Suprapubic skin (tissue), 4 donors: Measurements from ENCODE around the gene CHCHD5. TPM values are rescaled to one million over a fixed set of nuclear protein-coding genes. Genes with fewer than 3 reads are reported as not detected.

Source experiments
- DNase-seq, 2 donors: peaks; one replicate each; pipeline ENCODE4 v3.0.0-alpha.2; 2019; ENCODE audit warnings: low spot score in 2 of 2
- H3K27ac ChIP-seq: fragments of 200-600 bp; sonication (generic); one replicate; pipeline ENCODE4 v1.5.1; 2019
- H3K27me3 ChIP-seq: fragments of 200-600 bp; sonication (generic); one replicate; pipeline ENCODE4 v1.5.1; 2019
- H3K36me3 ChIP-seq: fragments of 200-600 bp; sonication (generic); one replicate; pipeline ENCODE4 v1.5.1; 2019
- H3K4me1 ChIP-seq: fragments of 200-600 bp; sonication (generic); one replicate; pipeline ENCODE4 v1.5.1; 2019
- H3K4me3 ChIP-seq: fragments of 200-600 bp; sonication (generic); one replicate; pipeline ENCODE4 v1.5.1; 2019; ENCODE audit warnings: mild to moderate bottlenecking
- H3K9me3 ChIP-seq: fragments of 200-600 bp; sonication (generic); one replicate; pipeline ENCODE4 v1.5.1; 2019
- EP300 ChIP-seq: sonication (generic); formaldehyde crosslinking; IDR thresholded peaks from one replicate; pipeline ENCODE4 v1.6.1; 2017; ENCODE audit warnings: antibody characterized with exemption
- POLR2A ChIP-seq, 2 donors: fragments of 450-650 bp; IDR thresholded peaks; one replicate each; pipeline ENCODE4 v1.6.1; 2017; ENCODE audit warnings: antibody characterized with exemption in 2 of 2, mild to moderate bottlenecking in 2 of 2, moderate library complexity in 2 of 2
- POLR2AphosphoS5 ChIP-seq, 3 donors: sonication (generic); formaldehyde crosslinking; IDR thresholded peaks; one replicate each; pipeline ENCODE4 v1.6.1; 2017; ENCODE audit warnings: antibody characterized with exemption in 3 of 3
- WGBS: methylation state at CpG from one replicate; pipeline ENCODE4 v1.1.5; 2018; 5-methylcytosine and 5-hydroxymethylcytosine counted together
- total RNA-seq, 4 donors: library from RNA; depleted of rRNA; stranded (reverse); fragments of >200 nt; gene quantifications; one replicate each; pipeline ENCODE4 v1.1.0, GENCODE V29; 2016
- TF ChIP-seq, protein P1 (sequence below), 2 donors: fragments of 200-600 bp in 1 of 2; fragments of 450-650 bp in 1 of 2; sonication (generic) in 1 of 2; IDR thresholded peaks; one replicate each; pipeline ENCODE4 v1.5.1; 2016 to 2019; ENCODE audit warnings: antibody characterized with exemption in 2 of 2, mild to moderate bottlenecking in 1 of 2, moderate library complexity in 1 of 2

The CHCHD5 gene
- total RNA-seq, 4 donors from 2014 or later, result 11.7 to 23.2 (median 16.1) TPM

DNA sequence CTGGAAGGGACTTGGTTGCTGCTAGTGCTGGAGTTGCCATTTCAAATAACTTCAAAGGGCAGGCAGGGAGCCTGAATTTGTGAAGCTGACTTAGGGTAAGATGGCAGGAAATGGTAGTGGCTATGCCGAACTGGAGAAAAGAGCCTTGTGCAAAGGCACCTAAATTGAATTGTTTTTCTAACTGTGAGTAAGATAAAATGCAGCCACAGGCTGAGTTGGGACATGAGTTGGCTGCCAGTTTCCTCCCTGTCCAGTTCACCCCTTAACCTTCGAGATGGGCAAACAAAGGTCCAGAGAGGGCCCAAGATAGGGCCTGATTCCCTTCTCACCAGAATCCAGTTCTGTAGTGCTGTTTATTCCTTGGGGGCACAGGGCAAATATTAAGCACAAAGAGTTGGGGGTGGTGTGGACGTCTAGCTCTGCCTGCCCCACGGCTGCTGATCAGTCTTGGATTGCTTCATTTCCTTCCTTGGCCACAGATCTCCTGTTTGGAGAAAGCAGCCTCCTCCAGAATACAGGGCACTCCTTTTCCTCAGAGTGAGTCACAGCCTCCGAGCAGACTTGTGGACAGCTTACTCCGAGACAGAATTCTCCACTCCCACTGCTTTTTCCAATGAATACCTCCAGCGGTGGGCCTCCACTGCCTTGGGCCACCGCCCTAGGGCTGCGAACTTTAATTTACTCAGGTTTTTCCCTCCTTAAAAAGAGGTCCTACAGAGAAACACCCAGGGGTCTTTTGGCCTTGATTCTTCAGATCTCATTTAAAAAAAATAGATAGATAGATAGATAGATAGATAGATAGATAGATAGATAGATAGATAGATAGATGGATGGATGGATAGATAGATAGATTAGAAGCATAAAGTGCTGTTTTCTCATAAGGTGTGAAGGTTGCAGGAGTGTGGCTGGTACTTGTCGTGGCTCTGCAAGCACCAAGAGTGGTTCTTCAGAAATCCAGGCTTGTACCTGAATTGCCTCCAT lies 42.9 kb downstream of the CHCHD5 start:
- H3K4me1 ChIP-seq, result peaks cover 44% of the 10 kb centered on the region
- TF ChIP-seq EP300, result no peak
- TF ChIP-seq, protein P1, sequence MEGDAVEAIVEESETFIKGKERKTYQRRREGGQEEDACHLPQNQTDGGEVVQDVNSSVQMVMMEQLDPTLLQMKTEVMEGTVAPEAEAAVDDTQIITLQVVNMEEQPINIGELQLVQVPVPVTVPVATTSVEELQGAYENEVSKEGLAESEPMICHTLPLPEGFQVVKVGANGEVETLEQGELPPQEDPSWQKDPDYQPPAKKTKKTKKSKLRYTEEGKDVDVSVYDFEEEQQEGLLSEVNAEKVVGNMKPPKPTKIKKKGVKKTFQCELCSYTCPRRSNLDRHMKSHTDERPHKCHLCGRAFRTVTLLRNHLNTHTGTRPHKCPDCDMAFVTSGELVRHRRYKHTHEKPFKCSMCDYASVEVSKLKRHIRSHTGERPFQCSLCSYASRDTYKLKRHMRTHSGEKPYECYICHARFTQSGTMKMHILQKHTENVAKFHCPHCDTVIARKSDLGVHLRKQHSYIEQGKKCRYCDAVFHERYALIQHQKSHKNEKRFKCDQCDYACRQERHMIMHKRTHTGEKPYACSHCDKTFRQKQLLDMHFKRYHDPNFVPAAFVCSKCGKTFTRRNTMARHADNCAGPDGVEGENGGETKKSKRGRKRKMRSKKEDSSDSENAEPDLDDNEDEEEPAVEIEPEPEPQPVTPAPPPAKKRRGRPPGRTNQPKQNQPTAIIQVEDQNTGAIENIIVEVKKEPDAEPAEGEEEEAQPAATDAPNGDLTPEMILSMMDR (IDR thresholded peaks at IDR 0.05), result no peak
- TF ChIP-seq POLR2AphosphoS5 (IDR thresholded peaks at IDR 0.05), result no peak
- TF ChIP-seq POLR2A (IDR thresholded peaks at IDR 0.05), result no peak
- H3K9me3 ChIP-seq, result no peaks in the 10 kb centered on the region
- H3K36me3 ChIP-seq, result no peaks in the 10 kb centered on the region
- WGBS, result 34% methylated on average over 10 of the region's 10 CpGs
- H3K4me3 ChIP-seq, result no peak overlapping the region
- H3K27me3 ChIP-seq, result no peaks in the 10 kb centered on the region
- peak; percentile 78 for DNase-seq
- H3K27ac ChIP-seq, result peak overlapping the region; percentile 80

DNA sequence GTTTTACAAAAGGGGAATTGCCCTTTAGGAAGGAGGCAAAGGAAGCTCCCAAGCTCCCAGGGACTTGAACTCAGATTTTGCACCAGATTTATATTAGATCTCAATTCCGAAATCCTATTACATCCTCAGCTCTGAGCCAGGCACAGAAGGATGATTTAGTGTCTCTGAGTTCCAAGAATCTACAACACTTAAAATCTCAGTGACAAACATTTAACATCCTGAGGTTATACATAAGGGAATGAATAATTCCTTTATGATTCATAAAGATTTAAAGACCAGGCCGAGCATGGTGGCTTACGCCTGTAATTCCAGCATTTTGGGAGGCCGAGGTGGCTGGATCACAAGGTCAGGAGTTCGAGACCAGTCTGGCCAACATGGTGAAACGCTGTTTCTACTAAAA lies 44.8 kb downstream of the CHCHD5 start:
- peaks cover 38% of the 10 kb centered on the region for H3K4me1 ChIP-seq
- TF ChIP-seq EP300 (no peak), POLR2A (IDR thresholded peaks at IDR 0.05) (no peak), POLR2AphosphoS5 (IDR thresholded peaks at IDR 0.05) (no peak)
- TF ChIP-seq, protein P1 (IDR thresholded peaks at IDR 0.05), result no peak
- WGBS, result 97% methylated on average over 6 of the region's 6 CpGs

DNA sequence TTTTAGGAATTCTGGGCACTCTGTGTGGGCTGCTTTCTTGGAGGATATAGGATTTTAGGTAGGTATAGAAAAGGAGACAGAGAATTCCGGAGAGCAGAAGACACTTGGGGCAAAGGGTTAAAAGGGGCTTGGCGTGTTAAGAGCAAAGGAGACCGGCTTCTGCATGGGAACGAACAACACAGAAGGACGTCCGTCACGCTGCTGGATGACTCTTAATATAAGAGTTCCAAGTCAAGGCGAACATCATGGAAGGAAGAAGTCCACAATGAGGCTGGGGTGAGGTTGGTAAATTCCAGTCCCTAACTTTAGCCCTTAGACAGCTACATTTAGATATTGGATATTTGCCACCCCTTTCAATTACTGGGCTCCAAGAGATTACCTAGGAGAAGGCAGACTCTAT lies 45.4 kb downstream of the CHCHD5 start:
- Histone ChIP-seq H3K4me1 (peaks cover 32% of the 10 kb centered on the region), H3K27me3 (no peaks in the 10 kb centered on the region), H3K36me3 (no peaks in the 10 kb centered on the region), H3K4me3 (no peak overlapping the region), H3K27ac (no peak overlapping the region), H3K9me3 (no peaks in the 10 kb centered on the region)
- WGBS, result 78% methylated on average over 8 of the region's 8 CpGs
- no peak for TF ChIP-seq POLR2AphosphoS5 (IDR thresholded peaks at IDR 0.05)
- TF ChIP-seq, protein P1 (IDR thresholded peaks at IDR 0.05), result no peak
- TF ChIP-seq EP300, result no peak
- no peak for TF ChIP-seq POLR2A (IDR thresholded peaks at IDR 0.05)
- DNase-seq, result peak in 1 of 2 donors; percentile 22

More for the DNA sequence above, 44.8 kb downstream of the CHCHD5 start:
- Histone ChIP-seq H3K36me3 (no peaks in the 10 kb centered on the region), H3K27ac (no peak overlapping the region), H3K27me3 (no peaks in the 10 kb centered on the region), H3K4me3 (no peak overlapping the region), H3K9me3 (no peaks in the 10 kb centered on the region)
- DNase-seq, result no peak

DNA sequence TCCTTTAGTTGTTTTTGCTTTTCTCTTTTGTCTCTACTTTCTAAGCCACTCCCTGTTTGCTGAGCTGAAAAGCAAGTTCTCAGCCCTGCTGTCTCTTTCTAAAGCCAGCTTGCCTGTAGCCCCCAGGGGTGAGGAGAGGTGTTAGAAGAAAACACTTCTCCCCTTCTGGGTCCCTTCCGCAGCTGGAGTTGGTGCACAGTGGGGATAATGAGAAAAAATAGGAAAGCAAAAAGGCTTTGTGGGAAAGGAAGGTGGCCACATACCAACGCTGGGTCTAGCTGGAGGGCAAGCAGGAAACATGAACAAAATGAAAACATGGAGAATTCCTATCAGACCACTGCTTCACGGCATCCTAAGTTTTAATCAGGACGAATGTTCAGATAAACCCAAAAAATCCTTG lies 45.9 kb downstream of the CHCHD5 start:
- TF ChIP-seq POLR2AphosphoS5 (IDR thresholded peaks at IDR 0.05) (no peak), EP300 (no peak), POLR2A (IDR thresholded peaks at IDR 0.05) (no peak)
- TF ChIP-seq, protein P1 (IDR thresholded peaks at IDR 0.05), result no peak
- H3K9me3 ChIP-seq, result no peaks in the 10 kb centered on the region
- H3K36me3 ChIP-seq, result no peaks in the 10 kb centered on the region
- peaks cover 27% of the 10 kb centered on the region for H3K4me1 ChIP-seq
- H3K27me3 ChIP-seq, result no peaks in the 10 kb centered on the region
- H3K4me3 ChIP-seq, result no peak overlapping the region
- DNase-seq, result peak; percentile 31 to 44
- WGBS, result 62% methylated on average over 4 of the region's 4 CpGs
- H3K27ac ChIP-seq, result no peak overlapping the region

DNA sequence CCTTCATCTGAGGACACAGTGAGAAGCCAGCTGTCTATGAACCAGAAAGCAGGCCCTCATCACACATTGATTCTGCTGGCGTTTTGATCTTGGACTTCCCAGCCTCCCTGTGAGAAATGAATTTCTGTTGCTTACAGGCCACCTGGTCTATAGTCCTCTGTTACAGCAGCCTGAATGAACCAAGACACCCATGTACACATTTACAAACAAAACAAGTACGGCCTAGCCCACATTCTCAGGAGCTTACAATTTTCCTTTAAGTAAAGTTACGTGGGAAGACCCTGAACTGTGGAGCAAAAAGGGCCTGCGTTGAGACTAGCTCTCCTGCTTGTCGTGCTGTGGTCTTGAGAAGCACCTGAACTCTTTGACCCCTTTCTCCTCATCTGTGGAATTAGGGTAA lies 49.3 kb downstream of the CHCHD5 start:
- no peaks in the 10 kb centered on the region for H3K9me3 ChIP-seq
- H3K36me3 ChIP-seq, result no peaks in the 10 kb centered on the region
- no peak overlapping the region for H3K27ac ChIP-seq
- WGBS, result 90% methylated on average over 5 of the region's 5 CpGs
- H3K27me3 ChIP-seq, result no peaks in the 10 kb centered on the region
- H3K4me3 ChIP-seq, result no peak overlapping the region
- no peaks in the 10 kb centered on the region for H3K4me1 ChIP-seq
- no peak for TF ChIP-seq EP300
- TF ChIP-seq POLR2AphosphoS5 (IDR thresholded peaks at IDR 0.05), result no peak
- TF ChIP-seq, protein P1 (IDR thresholded peaks at IDR 0.05), result no peak
- TF ChIP-seq POLR2A (IDR thresholded peaks at IDR 0.05), result no peak
- DNase-seq, result peak in 1 of 2 donors; percentile 20
